ENCODE results near the gene WDR59.

WDR59 gene

GRCh38 chr16:75028544-75029135, 43.7 kb upstream of the WDR59 start:
- Histone ChIP-seq H3K36me3 (ENCODE audit: control insufficient read depth in 2 of 2, insufficient read depth in 1 of 2, low read length in 2 of 2) (no peaks in the 10 kb centered on the region; a peak in 1 of 3 replicates), H3K4me3 (ENCODE audit: low read depth, low read length) (no peak overlapping the region), H3K27ac (ENCODE audit: extremely low read depth, low read depth, low read length) (no peak overlapping the region), H3K4me1 (ENCODE audit: control insufficient read depth, insufficient read depth, low read length) (0 out of 2 replicates have a peak, but pooled peaks cover 4% of the 10 kb centered on the region), H3K9me3 (ENCODE audit: control insufficient read depth, insufficient read depth, low read depth, low read length) (no peaks in the 10 kb centered on the region)
- ChIA-PET POLR2A (no interaction called here), CTCF (no interaction called here)
- TF ChIP-seq KLF9 (tag by site-specific recombination; IDR thresholded peaks at IDR 0.05; ENCODE audit: low read depth) (no peak), ZSCAN4 (tag by site-specific recombination; IDR thresholded peaks at IDR 0.05) (no peak), HOXA7 (CRISPR knock-in tag; IDR thresholded peaks at IDR 0.05; ENCODE audit: borderline replicate concordance) (no peak), ZNF518A (tag by site-specific recombination; conservative IDR thresholded peaks at IDR 0.05; ENCODE audit: low read depth) (no peak), ZNF555 (tag by site-specific recombination; conservative IDR thresholded peaks at IDR 0.05) (no peak), PBX3 (CRISPR knock-in tag; IDR thresholded peaks at IDR 0.05) (no peak), ZNF133 (tag by site-specific recombination; IDR thresholded peaks at IDR 0.05) (no peak), ZBTB7A (tag by site-specific recombination; IDR thresholded peaks at IDR 0.05; ENCODE audit: low read depth) (no peak), GLIS2 (tag by site-specific recombination; IDR thresholded peaks at IDR 0.05) (no peak), SALL2 (tag by site-specific recombination; IDR thresholded peaks at IDR 0.05; ENCODE audit: borderline replicate concordance) (no peak), ZNF114 (tag by site-specific recombination; IDR thresholded peaks at IDR 0.05) (no peak), ZBTB1 (tag by site-specific recombination; IDR thresholded peaks at IDR 0.05) (no peak)

- no peak overlapping the region for H3K4me3 ChIP-seq (ENCODE audit: low read depth, low read length)
- CTCF ChIA-PET: interaction anchor here (0.7 kb wide), 1 partner anchor 17 kb away, joined by 4 read pairs; no protein-coding TSS in a partner anchor
- H3K27ac ChIP-seq (ENCODE audit: extremely low read depth, low read depth, low read length): no peak overlapping the region
- H3K36me3 ChIP-seq (ENCODE audit: control insufficient read depth in 2 of 2, insufficient read depth in 1 of 2, low read length in 2 of 2): no peaks in the 10 kb centered on the region; a peak in 1 of 3 replicates
- H3K9me3 ChIP-seq (ENCODE audit: control insufficient read depth, insufficient read depth, low read depth, low read length): no peaks in the 10 kb centered on the region
- H3K4me1 ChIP-seq (ENCODE audit: control insufficient read depth, insufficient read depth, low read length): 0 out of 2 replicates have a peak, but pooled peaks cover 4% of the 10 kb centered on the region
- POLR2A ChIA-PET: no interaction called here
- TF ChIP-seq TCF7L2 (IDR thresholded peaks at IDR 0.05; ENCODE audit: borderline replicate concordance, low read depth, low read length) (no peak), ZNF416 (tag by site-specific recombination; IDR thresholded peaks at IDR 0.05) (no peak), ZNF23 (tag by site-specific recombination; IDR thresholded peaks at IDR 0.05; ENCODE audit: borderline replicate concordance) (no peak), ZBTB44 (tag by site-specific recombination; IDR thresholded peaks at IDR 0.05) (no peak), ZNF394 (tag by site-specific recombination; IDR thresholded peaks at IDR 0.05; ENCODE audit: borderline replicate concordance) (no peak), PRDM10 (tag by site-specific recombination; IDR thresholded peaks at IDR 0.05) (peak; percentile 36; the same call in 1 of the 2 replicates)
Observed at GRCh38 chr16:75027520-75028300, 42.8 kb upstream of the WDR59 start.

All from HEK293 (cell line).